MCF 10A (cell line): ENCODE results near the gene NR4A3. TPM values are rescaled to one million over a fixed set of nuclear protein-coding genes. Genes with fewer than 3 reads are reported as not detected.

Experiments used
- BruUV-seq: library from RNA; stranded (reverse); fragments of 400-500 nt; replicated peaks from 2 replicates; lab custom pipeline; 2021; lab: Mats Ljungman, UMichigan
- CTCF ChIA-PET: fragments of 300-600 bp; sonication (Branson Sonifier 250); formaldehyde crosslinking; extraction: SDS; loops from one replicate; lab custom pipeline; 2021; ENCODE audit warnings: antibody characterized with exemption, inconsistent platforms; lab: Yijun Ruan, JAX
- POLR2A ChIA-PET: fragments of 300-600, 350-650 bp; sonication (Branson Sonifier 250); formaldehyde crosslinking; extraction: SDS; loops from one replicate; lab custom pipeline; 2020; ENCODE audit warnings: antibody characterized with exemption, inconsistent platforms; lab: Yijun Ruan, JAX
- DNase-seq: peaks from one replicate; pipeline ENCODE4 v3.0.0-alpha.2; 2018; ENCODE audit not compliant: unreplicated experiment
- H3K27ac Mint-ChIP-seq: one replicate; pipeline ENCODE4 v1.8.0; 2022; ENCODE audit warnings: mild to moderate bottlenecking, low read depth, mixed read lengths; ENCODE audit not compliant: unreplicated experiment
- H3K27me3 Mint-ChIP-seq: one replicate; pipeline ENCODE4 v1.8.0; 2022; ENCODE audit warnings: mixed read lengths; ENCODE audit not compliant: insufficient read depth, unreplicated experiment
- H3K36me3 Mint-ChIP-seq: one replicate; pipeline ENCODE4 v1.8.0; 2022; ENCODE audit warnings: mild to moderate bottlenecking, moderate library complexity, mixed read lengths; ENCODE audit not compliant: insufficient read depth, unreplicated experiment
- H3K4me1 Mint-ChIP-seq: one replicate; pipeline ENCODE4 v1.8.0; 2022; ENCODE audit warnings: mixed read lengths; ENCODE audit not compliant: insufficient read depth, unreplicated experiment
- H3K4me3 Mint-ChIP-seq: one replicate; pipeline ENCODE4 v1.8.0; 2022; ENCODE audit warnings: mild to moderate bottlenecking, moderate library complexity, mixed read lengths; ENCODE audit not compliant: unreplicated experiment
- H3K9me3 Mint-ChIP-seq: one replicate; pipeline ENCODE4 v1.8.0; 2022; ENCODE audit warnings: mixed read lengths; ENCODE audit not compliant: unreplicated experiment
- CTCF ChIP-seq: fragments of 200-600 bp; IDR thresholded peaks from one replicate; pipeline ENCODE4 v1.8.0; 2022; ENCODE audit warnings: antibody characterized with exemption, mild to moderate bottlenecking; ENCODE audit not compliant: unreplicated experiment
- intact Hi-C: fragments of 100-400 bp; cut with micrococcal nuclease; formaldehyde crosslinking; loops from 2 replicates; pipeline ENCODE4 v1.14.1; 2022
- total RNA-seq: library from RNA; stranded (reverse); gene quantifications from 2 replicates; pipeline ENCODE4 v1.2.3, GENCODE V29; 2022

NR4A3 gene
- total RNA-seq, 1 experiment from 2014 or later: 0.16 TPM

GRCh38 chr9:99783799-99784198 lies 37.9 kb upstream of the NR4A3 start:
- DNase-seq: no peak
- H3K9me3 Mint-ChIP-seq: no peaks in the 10 kb centered on the region
- intact Hi-C loops: no loop called here
- no peak overlapping the region for H3K27ac Mint-ChIP-seq
- POLR2A ChIA-PET: no interaction called here
- no peaks in the 10 kb centered on the region for H3K4me1 Mint-ChIP-seq
- no peak overlapping the region for H3K4me3 Mint-ChIP-seq
- CTCF ChIA-PET: interaction anchor here (0.7 kb wide), 1 partner anchor 35 kb away, joined by 3 read pairs; no protein-coding TSS in a partner anchor
- no TSS peak for BruUV-seq
- H3K27me3 Mint-ChIP-seq: peaks cover 39% of the 10 kb centered on the region
- no peaks in the 10 kb centered on the region for H3K36me3 Mint-ChIP-seq
- no peak for TF ChIP-seq CTCF

- Mint-ChIP-seq H3K27me3 (peaks cover 48% of the 10 kb centered on the region), H3K36me3 (no peaks in the 10 kb centered on the region), H3K27ac (no peak overlapping the region), H3K4me1 (no peaks in the 10 kb centered on the region), H3K9me3 (no peaks in the 10 kb centered on the region), H3K4me3 (no peak overlapping the region)
- POLR2A ChIA-PET: no interaction called here
- DNase-seq: no peak
- no peak for TF ChIP-seq CTCF
- CTCF ChIA-PET: no interaction called here
- no TSS peak for BruUV-seq
- intact Hi-C loops: no loop called here
Measured at GRCh38 chr9:99785010-99785590, 36.6 kb upstream of the NR4A3 start.

- ChIA-PET CTCF (no interaction called here), POLR2A (no interaction called here)
- Mint-ChIP-seq H3K4me3 (no peak overlapping the region), H3K27me3 (peaks cover 59% of the 10 kb centered on the region), H3K9me3 (no peaks in the 10 kb centered on the region), H3K27ac (no peak overlapping the region), H3K36me3 (no peaks in the 10 kb centered on the region), H3K4me1 (no peaks in the 10 kb centered on the region)
- BruUV-seq: no TSS peak
- no peak for DNase-seq
- TF ChIP-seq CTCF: no peak
- intact Hi-C loops: no loop called here
Measured at GRCh38 chr9:99787556-99787955, 34.1 kb upstream of the NR4A3 start.

GRCh38 chr9:99793528-99793927 lies 28.2 kb upstream of the NR4A3 start:
- intact Hi-C loops: no loop called here
- no TSS peak for BruUV-seq
- no peak for DNase-seq
- H3K27ac Mint-ChIP-seq: no peak overlapping the region
- H3K4me3 Mint-ChIP-seq: no peak overlapping the region
- H3K36me3 Mint-ChIP-seq: no peaks in the 10 kb centered on the region
- TF ChIP-seq CTCF: no peak
- POLR2A ChIA-PET: no interaction called here
- no peaks in the 10 kb centered on the region for H3K9me3 Mint-ChIP-seq
- H3K4me1 Mint-ChIP-seq: no peaks in the 10 kb centered on the region
- H3K27me3 Mint-ChIP-seq: peaks cover 21% of the 10 kb centered on the region
- CTCF ChIA-PET: no interaction called here
